Fibroblast of lung (primary cell): Measurements from ENCODE around the gene SPACA5. TPM values are rescaled to one million over a fixed set of nuclear protein-coding genes. Genes with fewer than 3 reads are reported as not detected.

Experiments
- DNase-seq, 2 donors: peaks; one replicate each; pipeline versions ENCODE4 v3.0.0 to v3.0.0-alpha.2; 2010; ENCODE audit warnings: low read depth in 2 of 2
- H2AFZ ChIP-seq: 2 replicates; pipeline ENCODE4 v1.5.1; 2012; ENCODE audit warnings: low read length, control low read depth, inconsistent platforms
- H3K27ac ChIP-seq: 2 replicates; pipeline ENCODE4 v1.5.1; 2011; ENCODE audit warnings: low read length, control low read depth; ENCODE audit not compliant: insufficient read depth
- H3K27me3 ChIP-seq: 2 replicates; pipeline ENCODE4 v1.5.1; 2011; ENCODE audit warnings: mild to moderate bottlenecking, low read length; ENCODE audit not compliant: control insufficient read depth, insufficient read depth
- H3K36me3 ChIP-seq: 2 replicates; pipeline ENCODE4 v1.5.1; 2011; ENCODE audit warnings: low read length; ENCODE audit not compliant: control insufficient read depth, insufficient read depth
- H3K4me1 ChIP-seq: 2 replicates; pipeline ENCODE4 v1.5.1; 2011; ENCODE audit warnings: low read length; ENCODE audit not compliant: control insufficient read depth, insufficient read depth; ENCODE audit errors: extremely low read depth
- H3K4me2 ChIP-seq: 2 replicates; pipeline ENCODE4 v1.5.1; 2011; ENCODE audit warnings: low read length, control low read depth; ENCODE audit not compliant: insufficient read depth; ENCODE audit errors: extremely low read depth
- H3K4me3 ChIP-seq, 4 experiments: fragments of 200-600 bp in 1 of 4; sonication (generic) in 1 of 4; replicated peaks in 1 of 4; 2 replicates each; pipeline ENCODE4 v1.5.1; 2011 to 2016; ENCODE audit warnings: low read length in 4 of 4, low read depth in 3 of 4, mild to moderate bottlenecking in 3 of 4, control low read depth in 2 of 4, inconsistent platforms in 1 of 4, mixed read lengths in 1 of 4; ENCODE audit not compliant: insufficient read depth in 1 of 4; ENCODE audit errors: control extremely low read depth in 1 of 4
- H3K79me2 ChIP-seq: 2 replicates; pipeline ENCODE4 v1.5.1; 2012; ENCODE audit warnings: mild to moderate bottlenecking, low read length, inconsistent platforms; ENCODE audit not compliant: control insufficient read depth, insufficient read depth
- H3K9ac ChIP-seq: 2 replicates; pipeline ENCODE4 v1.5.1; 2011; ENCODE audit warnings: mild to moderate bottlenecking, low read length, control low read depth; ENCODE audit not compliant: insufficient read depth
- H3K9me3 ChIP-seq: 2 replicates; pipeline ENCODE4 v1.5.1; 2012; ENCODE audit warnings: low read depth, low read length; ENCODE audit not compliant: control insufficient read depth, insufficient read depth
- H4K20me1 ChIP-seq: 2 replicates; pipeline ENCODE4 v1.5.1; 2011; ENCODE audit warnings: low read length; ENCODE audit not compliant: control insufficient read depth, insufficient read depth; ENCODE audit errors: extremely low read depth
- CTCF ChIP-seq, 2 donors: IDR thresholded peaks in 1 of 2; conservative IDR thresholded peaks in 1 of 2; 1 replicate in 1 of 2; 2 replicates in 1 of 2; pipeline ENCODE4 v1.5.1; 2011 to 2012; ENCODE audit warnings: low read length in 2 of 2, control low read depth in 1 of 2, inconsistent platforms in 1 of 2, low read depth in 1 of 2, mild to moderate bottlenecking in 1 of 2
- EZH2 ChIP-seq: IDR thresholded peaks from 2 replicates; pipeline ENCODE4 v1.5.1; 2012; ENCODE audit warnings: low read length, control low read depth, mild to moderate bottlenecking; ENCODE audit errors: missing control alignments
- polyA plus RNA-seq, 2 donors: library from polyadenylated mRNA; depleted of rRNA in 1 of 2; stranded (reverse) in 1 of 2; unstranded in 1 of 2; fragments of >200 nt; gene quantifications; 2 replicates each; pipeline ENCODE4 v1.2.1, GENCODE V29; 2011 to 2012; ENCODE audit warnings: missing spikeins in 1 of 2
- total RNA-seq: library from RNA; depleted of rRNA; stranded (reverse); fragments of >200 nt; gene quantifications from 2 replicates; pipeline ENCODE4 v1.2.1, GENCODE V29; 2014

The SPACA5 gene
- total and polyA plus RNA-seq, 2 donors (not counting 1 experiment from before 2014, with no cell fraction given) = not detected

GRCh38 chrX:48035891-48036290, 29.1 kb downstream of the SPACA5 start:
- Histone ChIP-seq H3K4me3 (no peak overlapping the region), H2AFZ (no peak overlapping the region), H3K9ac (no peak overlapping the region), H3K79me2 (no peaks in the 10 kb centered on the region), H3K27ac (no peak overlapping the region), H4K20me1 (no peaks in the 10 kb centered on the region), H3K27me3 (no peaks in the 10 kb centered on the region), H3K36me3 (no peaks in the 10 kb centered on the region), H3K4me2 (no peak overlapping the region), H3K4me1 (no peaks in the 10 kb centered on the region), H3K9me3 (no peaks in the 10 kb centered on the region)
- DNase-seq = no peak
- no peak for TF ChIP-seq CTCF (conservative IDR thresholded peaks at IDR 0.05 in 1 of 2, IDR thresholded peaks at IDR 0.05 in 1 of 2; ENCODE audit: low read depth in 1 of 2, low read length in 2 of 2)
- no peak for TF ChIP-seq EZH2

GRCh38 chrX:48043056-48043455, 36.3 kb downstream of the SPACA5 start:
- Histone ChIP-seq H3K4me3 (no peak overlapping the region), H3K27me3 (no peaks in the 10 kb centered on the region), H2AFZ (no peak overlapping the region), H3K36me3 (no peaks in the 10 kb centered on the region), H3K4me2 (no peak overlapping the region), H3K9ac (no peak overlapping the region), H3K4me1 (peaks cover 3% of the 10 kb centered on the region), H3K79me2 (no peaks in the 10 kb centered on the region), H4K20me1 (no peaks in the 10 kb centered on the region), H3K27ac (no peak overlapping the region), H3K9me3 (no peaks in the 10 kb centered on the region)
- TF ChIP-seq EZH2 (no peak), CTCF (conservative IDR thresholded peaks at IDR 0.05 in 1 of 2, IDR thresholded peaks at IDR 0.05 in 1 of 2; ENCODE audit: low read depth in 1 of 2, low read length in 2 of 2) (no peak)
- DNase-seq = no peak

- no peak overlapping the region for H3K4me2 ChIP-seq
- DNase-seq = peak; percentile 36 to 84
- no peaks in the 10 kb centered on the region for H4K20me1 ChIP-seq
- no peaks in the 10 kb centered on the region for H3K9me3 ChIP-seq
- H3K79me2 ChIP-seq = no peaks in the 10 kb centered on the region
- H3K4me1 ChIP-seq = peaks cover 3% of the 10 kb centered on the region
- H3K4me3 ChIP-seq = no peak overlapping the region
- no peaks in the 10 kb centered on the region for H3K27me3 ChIP-seq
- H3K9ac ChIP-seq = no peak overlapping the region
- no peaks in the 10 kb centered on the region for H3K36me3 ChIP-seq
- no peak overlapping the region for H2AFZ ChIP-seq
- TF ChIP-seq CTCF (conservative IDR thresholded peaks at IDR 0.05 in 1 of 2, IDR thresholded peaks at IDR 0.05 in 1 of 2; ENCODE audit: low read depth in 1 of 2, low read length in 2 of 2) = no peak
- TF ChIP-seq EZH2 = no peak
- peak overlapping the region; percentile 20 for H3K27ac ChIP-seq
Measured at GRCh38 chrX:48045410-48046311, 38.9 kb downstream of the SPACA5 start.
